Coronary artery (tissue), 2 donors: ENCODE measurements around the gene KATNAL1.

Experiments used
- DNase-seq: peaks from one replicate; pipeline ENCODE4 v3.0.0-alpha.2; 2017; ENCODE audit warnings: low spot score
- H3K27ac ChIP-seq, 2 donors: fragments of 200-600 bp; sonication (generic); one replicate each; pipeline ENCODE4 v1.5.1; 2016 to 2019
- H3K4me3 ChIP-seq: fragments of 200-600 bp; sonication (generic); 2 replicates; pipeline ENCODE4 v1.5.1; 2016; ENCODE audit warnings: mild to moderate bottlenecking, moderate library complexity
- CTCF ChIP-seq: fragments of 200-600 bp; sonication (generic); IDR thresholded peaks from one replicate; pipeline ENCODE4 v1.5.1; 2019; ENCODE audit warnings: antibody characterized with exemption

The KATNAL1 gene

GRCh38 chr13:30193279-30194234 is 113.8 kb downstream of the KATNAL1 start:
- Histone ChIP-seq H3K27ac (no peak overlapping the region), H3K4me3 (no peak overlapping the region)
- DNase-seq, result no peak
- TF ChIP-seq CTCF, result no peak

DNA sequence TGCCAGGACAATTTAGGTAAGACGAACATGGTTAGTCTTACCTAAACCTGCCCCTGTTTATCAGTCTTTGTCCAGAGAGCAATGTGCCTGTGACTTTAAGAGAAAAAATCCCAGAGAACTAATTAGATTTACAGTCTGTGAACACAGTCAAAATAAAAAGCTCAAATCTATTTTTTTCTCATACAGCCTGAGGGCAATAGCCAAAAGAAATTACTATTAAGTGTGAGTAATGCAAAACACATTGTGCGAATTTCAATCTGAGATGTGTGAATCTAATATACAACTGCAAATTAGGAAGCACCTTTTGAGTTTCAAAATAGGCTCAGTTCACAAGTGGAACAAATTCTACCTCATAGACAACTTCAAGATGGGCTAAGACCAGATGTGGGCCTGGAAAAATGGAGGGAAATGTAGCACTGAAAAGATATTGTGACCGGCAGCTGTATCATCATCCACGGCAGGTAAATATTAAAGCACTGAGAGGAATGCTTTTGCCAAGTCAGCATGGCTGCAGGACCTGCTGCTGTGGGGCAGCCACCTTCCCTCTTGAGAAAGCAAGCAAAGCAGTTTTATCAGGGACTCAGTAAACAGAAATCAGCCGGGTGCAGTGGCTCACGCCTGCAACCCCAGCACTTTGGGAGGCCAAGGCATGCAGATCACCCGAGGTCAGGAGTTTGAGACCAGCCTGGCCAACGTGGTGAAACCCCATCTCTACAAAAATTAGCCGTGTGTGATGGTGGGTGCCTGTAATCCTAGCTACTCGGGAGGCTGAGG is 114.8 kb downstream of the KATNAL1 start:
- DNase-seq, result no peak
- no peak for TF ChIP-seq CTCF
- Histone ChIP-seq H3K4me3 (no peak overlapping the region), H3K27ac (no peak overlapping the region)

- H3K27ac ChIP-seq, result no peak overlapping the region
- H3K4me3 ChIP-seq, result no peak overlapping the region
- DNase-seq, result no peak
- TF ChIP-seq CTCF, result no peak
These were observed 115.8 kb downstream of the KATNAL1 start for GRCh38 chr13:30191491-30192100.

GRCh38 chr13:30186634-30187415 is 120.5 kb downstream of the KATNAL1 start:
- Histone ChIP-seq H3K27ac (no peak overlapping the region), H3K4me3 (no peak overlapping the region)
- DNase-seq, result no peak
- no peak for TF ChIP-seq CTCF

GRCh38 chr13:30181888-30182651 is 125.3 kb downstream of the KATNAL1 start:
- Histone ChIP-seq H3K27ac (no peak overlapping the region), H3K4me3 (no peak overlapping the region)
- no peak for DNase-seq
- TF ChIP-seq CTCF, result no peak
